SK-N-SH treated with all-trans-retinoic acid at 6 μM for 48 hours (cell line): ENCODE results near the gene TVP23A.

ENCODE experiments used
- ATAC-seq: fragments of 200-7000 bp; cut with Tn5 transposase; 3 replicates; pipeline ENCODE4 v1.9.1; 2020; ENCODE audit warnings: mild to moderate bottlenecking, moderate library complexity
- BACH2 ChIP-seq: fragments of 250-450 bp; sonication (Bioruptor Pico); IDR thresholded peaks from 2 replicates; pipeline ENCODE4 v1.9.0; 2021; ENCODE audit warnings: mild to moderate bottlenecking, borderline replicate concordance
- CREB5 ChIP-seq: fragments of 250-450 bp; sonication (Bioruptor Pico); IDR thresholded peaks from 2 replicates; pipeline ENCODE4 v1.5.1; 2020; ENCODE audit warnings: low read depth, mild to moderate bottlenecking, moderate library complexity
- CSDC2 ChIP-seq: fragments of 250-450 bp; sonication (Bioruptor Pico); IDR thresholded peaks from 2 replicates; pipeline ENCODE4 v1.5.0; 2020; ENCODE audit warnings: mild to moderate bottlenecking, moderate library complexity
- CSRNP3 ChIP-seq: fragments of 250-450 bp; sonication (Bioruptor Pico); IDR thresholded peaks from 2 replicates; pipeline ENCODE4 v1.5.1; 2021; ENCODE audit warnings: mild to moderate bottlenecking, moderate library complexity
- ESRRG ChIP-seq: fragments of 250-450 bp; sonication (Bioruptor Pico); IDR thresholded peaks from 2 replicates; pipeline ENCODE4 v1.6.1; 2021; ENCODE audit warnings: mild to moderate bottlenecking
- GLIS3 ChIP-seq: fragments of 250-450 bp; sonication (Bioruptor Pico); IDR thresholded peaks from 2 replicates; pipeline ENCODE4 v1.5.0; 2020; ENCODE audit warnings: mild to moderate bottlenecking, moderate library complexity
- ISL1 ChIP-seq: fragments of 250-450 bp; sonication (Bioruptor Pico); IDR thresholded peaks from 2 replicates; pipeline ENCODE4 v2.1.2; 2022; ENCODE audit warnings: mild to moderate bottlenecking, moderate library complexity
- OSR1 ChIP-seq: fragments of 250-450 bp; sonication (Bioruptor Pico); IDR thresholded peaks from 2 replicates; pipeline ENCODE4 v1.8.0; 2022; ENCODE audit warnings: moderate library complexity, mild to moderate bottlenecking, inconsistent platforms
- PATZ1 ChIP-seq: fragments of 250-450 bp; sonication (Bioruptor Pico); IDR thresholded peaks from 2 replicates; pipeline ENCODE4 v1.8.0; 2020; ENCODE audit warnings: mild to moderate bottlenecking, moderate library complexity, borderline replicate concordance
- POU6F1 ChIP-seq: fragments of 250-450 bp; sonication (Bioruptor Pico); IDR thresholded peaks from 2 replicates; pipeline ENCODE4 v1.8.0; 2021; ENCODE audit warnings: low read depth, mild to moderate bottlenecking, moderate library complexity, borderline replicate concordance
- PPARA ChIP-seq: fragments of 250-450 bp; sonication (Bioruptor Pico); IDR thresholded peaks from 2 replicates; pipeline ENCODE4 v1.5.0; 2020; ENCODE audit warnings: mild to moderate bottlenecking, borderline replicate concordance
- RARB ChIP-seq: fragments of 250-450 bp; sonication (Bioruptor Pico); IDR thresholded peaks from 2 replicates; pipeline ENCODE4 v1.8.0; 2021; ENCODE audit warnings: mild to moderate bottlenecking, moderate library complexity
- SNAI2 ChIP-seq: fragments of 250-450 bp; sonication (Bioruptor Pico); IDR thresholded peaks from 2 replicates; pipeline ENCODE4 v1.5.0; 2020; ENCODE audit warnings: mild to moderate bottlenecking, moderate library complexity
- TCF4 ChIP-seq: fragments of 250-450 bp; sonication (Bioruptor Pico); IDR thresholded peaks from 2 replicates; pipeline ENCODE4 v1.8.0; 2021; ENCODE audit warnings: mild to moderate bottlenecking, moderate library complexity, borderline replicate concordance
- TOX ChIP-seq: fragments of 250-450 bp; sonication (Bioruptor Pico); IDR thresholded peaks from 2 replicates; pipeline ENCODE4 v1.8.0; 2021; ENCODE audit warnings: mild to moderate bottlenecking, moderate library complexity, borderline replicate concordance
- TSHZ2 ChIP-seq: fragments of 250-450 bp; sonication (Bioruptor Pico); IDR thresholded peaks from 2 replicates; pipeline ENCODE4 v1.5.0; 2020; ENCODE audit warnings: mild to moderate bottlenecking, moderate library complexity
- ZC3H10 ChIP-seq: fragments of 250-450 bp; sonication (Bioruptor Pico); IDR thresholded peaks from 2 replicates; pipeline ENCODE4 v1.5.1; 2021; ENCODE audit warnings: mild to moderate bottlenecking, moderate library complexity
- ZFP3 ChIP-seq: fragments of 250-450 bp; sonication (Bioruptor Pico); IDR thresholded peaks from 2 replicates; pipeline ENCODE4 v1.5.0; 2020; ENCODE audit warnings: mild to moderate bottlenecking, moderate library complexity
- ZFP30 ChIP-seq: fragments of 450-650 bp; formaldehyde crosslinking; IDR thresholded peaks from 2 replicates; pipeline ENCODE4 v1.5.0; 2022; ENCODE audit warnings: mild to moderate bottlenecking, moderate library complexity
- ZNF565 ChIP-seq: fragments of 450-650 bp; formaldehyde crosslinking; conservative IDR thresholded peaks from 2 replicates; pipeline ENCODE4 v1.5.0; 2020; ENCODE audit warnings: low read depth, mild to moderate bottlenecking, moderate library complexity
- ZNF70 ChIP-seq: fragments of 450-650 bp; formaldehyde crosslinking; IDR thresholded peaks from 2 replicates; pipeline ENCODE4 v1.5.0; 2020; ENCODE audit warnings: mild to moderate bottlenecking, moderate library complexity

TVP23A gene

GRCh38 chr16:10836174-10836853 is 17.7 kb upstream of the TVP23A start (continued):
- no peak for TF ChIP-seq TSHZ2

GRCh38 chr16:10835281-10835931 is 16.8 kb upstream of the TVP23A start:
- no peak for ATAC-seq
- TF ChIP-seq GLIS3 (CRISPR knock-in tag) (no peak), BACH2 (CRISPR knock-in tag) (no peak), PPARA (CRISPR knock-in tag) (no peak), ZC3H10 (no peak), RARB (CRISPR knock-in tag) (no peak)

- no peak for TF ChIP-seq CSRNP3 (CRISPR knock-in tag)
- TF ChIP-seq CREB5: no peak
- TF ChIP-seq ZC3H10: no peak
- no peak for TF ChIP-seq ZNF565 (CRISPR knock-in tag)
- TF ChIP-seq TCF4: no peak
- TF ChIP-seq PPARA (CRISPR knock-in tag): no peak
- TF ChIP-seq PATZ1 (CRISPR knock-in tag): no peak
- no peak for TF ChIP-seq ZNF70
- TF ChIP-seq BACH2 (CRISPR knock-in tag): no peak
- no peak for TF ChIP-seq TOX
- TF ChIP-seq ZFP3 (CRISPR knock-in tag): no peak
- no peak for TF ChIP-seq ESRRG (CRISPR knock-in tag)
- TF ChIP-seq CSDC2 (CRISPR knock-in tag): no peak
- no peak for TF ChIP-seq POU6F1
- TF ChIP-seq SNAI2 (CRISPR knock-in tag): no peak
- no peak for TF ChIP-seq ISL1 (CRISPR knock-in tag)
- TF ChIP-seq ZFP30 (CRISPR knock-in tag): no peak
- no peak for ATAC-seq
Observed at GRCh38 chr16:10834766-10835165, 16.2 kb upstream of the TVP23A start.

- ATAC-seq: no peak
- TF ChIP-seq OSR1 (CRISPR knock-in tag): no peak
- TF ChIP-seq ZNF565 (CRISPR knock-in tag): no peak
- no peak for TF ChIP-seq ZFP30 (CRISPR knock-in tag)
- no peak for TF ChIP-seq RARB (CRISPR knock-in tag)
Observed at GRCh38 chr16:10834130-10834529, 15.5 kb upstream of the TVP23A start.
